NCI-H460 (cell line): Measurements from ENCODE around the gene HOXA9. TPM values are rescaled to one million over a fixed set of nuclear protein-coding genes. Genes with fewer than 3 reads are reported as not detected.

ENCODE experiments used
- DNase-seq: peaks from one replicate; pipeline ENCODE4 v3.0.0-alpha.2; 2016; ENCODE audit warnings: low read depth; ENCODE audit errors: extremely low read depth
- polyA plus RNA-seq: library from polyadenylated mRNA; depleted of rRNA; stranded (reverse); fragments of >200 nt; gene quantifications from 2 replicates; pipeline ENCODE4 v1.2.3, GENCODE V29; 2014; cell fraction: nucleus; rRNA removed
- total RNA-seq: library from RNA; depleted of rRNA; stranded (reverse); fragments of >200 nt; shearing (Covaris generic); gene quantifications from 2 replicates; pipeline ENCODE4 v1.2.3, GENCODE V29; 2014; rRNA removed

Gene HOXA9
- total RNA-seq: 5.1 and 7.8 TPM in 2 replicates
- polyA plus RNA-seq: 52.5 and 56.3 TPM in 2 replicates

DNA sequence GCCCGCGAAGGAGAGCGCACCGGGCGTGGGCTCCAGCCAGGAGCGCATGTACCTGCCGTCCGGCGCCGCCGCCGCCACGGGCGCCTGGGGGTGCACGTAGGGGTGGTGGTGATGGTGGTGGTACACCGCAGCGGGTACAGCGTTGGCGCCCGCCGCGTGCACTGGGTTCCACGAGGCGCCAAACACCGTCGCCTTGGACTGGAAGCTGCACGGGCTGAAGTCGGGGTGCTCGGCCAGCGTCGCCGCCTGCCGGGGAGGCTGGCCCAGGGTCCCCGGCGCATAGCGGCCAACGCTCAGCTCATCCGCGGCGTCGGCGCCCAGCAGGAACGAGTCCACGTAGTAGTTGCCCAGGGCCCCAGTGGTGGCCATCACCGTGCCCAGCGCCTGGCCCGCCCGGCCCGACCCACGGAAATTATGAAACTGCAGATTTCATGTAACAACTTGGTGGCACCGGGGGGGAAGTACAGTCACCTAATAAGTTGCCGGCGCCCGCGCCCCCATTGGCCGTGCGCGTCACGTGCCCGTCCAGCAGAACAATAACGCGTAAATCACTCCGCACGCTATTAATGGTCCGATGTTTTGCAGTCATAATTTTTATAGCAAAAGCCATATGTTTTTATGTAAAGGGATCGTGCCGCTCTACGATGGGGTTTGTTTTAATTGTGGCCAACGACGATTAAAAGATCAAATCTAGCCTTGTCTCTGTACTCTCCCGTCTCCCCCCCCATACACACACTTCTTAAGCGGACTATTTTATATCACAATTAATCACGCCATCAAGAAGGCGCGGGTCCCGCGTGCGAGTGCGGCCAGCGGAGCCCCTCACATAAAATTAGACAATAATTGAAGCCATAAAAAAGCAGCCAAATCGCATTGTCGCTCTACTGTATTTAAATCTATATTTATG, at the start of gene HOXA9:
HOXA9 (minus strand) TSS at position 449 of the 907 bp plus-strand sequence; CDS start at position 369, 80 bp downstream.
- no peak for DNase-seq

GRCh38 chr7:27214239-27214950, 49.1 kb upstream of the HOXA9 start:
- DNase-seq: no peak

- DNase-seq: no peak
These were observed 48.3 kb upstream of the HOXA9 start for GRCh38 chr7:27213433-27214238.

DNA sequence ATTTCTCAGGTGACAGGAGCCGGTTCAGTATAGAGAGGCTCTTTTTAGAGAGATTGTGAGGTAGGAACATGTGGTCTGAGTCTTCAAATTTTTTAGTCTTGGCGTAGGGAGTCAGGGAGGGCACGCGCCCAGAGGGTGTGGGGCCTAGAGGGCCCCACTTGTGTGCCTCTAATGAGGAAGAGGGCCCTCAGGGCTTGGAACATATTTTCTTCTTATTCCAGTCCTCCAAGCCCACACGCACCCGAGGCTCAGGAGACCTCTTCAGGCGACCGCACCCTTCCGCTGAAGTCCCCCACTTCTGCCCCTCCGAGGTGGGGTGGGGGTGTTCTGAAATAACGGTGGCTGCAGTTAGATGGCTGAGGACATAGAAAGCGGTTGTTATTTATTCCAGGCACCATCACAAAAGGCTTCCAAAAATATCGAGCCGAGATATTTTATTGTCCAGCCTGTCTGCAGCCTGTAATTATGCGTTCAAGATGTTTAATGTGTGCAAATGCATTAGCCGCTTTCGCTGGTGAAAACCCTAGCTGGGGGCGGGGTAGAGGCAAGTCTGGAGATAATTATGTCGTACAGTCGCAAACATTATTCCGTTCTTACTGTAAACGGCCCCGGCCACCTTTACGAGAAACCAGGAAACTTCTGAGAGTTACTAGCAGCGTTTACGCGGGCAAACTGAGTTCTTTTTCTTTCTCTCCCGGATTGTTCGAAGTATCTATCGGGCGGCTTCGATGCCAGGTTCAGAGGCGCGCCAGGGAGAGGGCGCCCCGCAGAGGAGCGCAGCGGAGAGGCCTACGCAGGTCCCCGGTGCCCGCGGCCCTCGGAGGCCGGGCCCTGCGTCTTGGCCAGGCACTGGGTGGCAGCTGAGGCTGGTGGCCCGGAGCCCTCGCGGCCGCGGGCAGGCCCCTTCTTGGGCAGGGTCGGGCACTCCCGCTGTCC, 47.4 kb upstream of the HOXA9 start:
- no peak for DNase-seq

GRCh38 chr7:27211764-27212204, 46.4 kb upstream of the HOXA9 start:
- DNase-seq: no peak

DNA sequence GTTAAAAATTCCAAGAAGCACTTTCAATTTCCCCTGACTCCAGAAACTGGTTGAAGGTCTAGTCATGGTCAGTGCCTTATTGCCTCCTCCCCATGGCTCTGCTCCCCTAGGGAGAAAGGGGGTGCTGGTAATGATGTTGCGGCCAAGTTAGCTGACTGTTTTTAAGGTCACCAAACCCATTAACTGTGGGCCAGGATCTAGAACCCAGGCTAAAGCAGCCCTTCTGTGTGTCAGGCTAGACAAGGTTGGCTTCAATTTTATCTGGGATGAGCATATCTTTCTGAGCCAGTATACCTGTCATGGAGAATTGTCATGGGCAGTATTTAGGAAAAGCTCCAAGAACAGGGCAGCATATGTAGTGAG, 45.7 kb upstream of the HOXA9 start:
- DNase-seq: no peak

- peak; percentile 53 for DNase-seq
These were observed 45.2 kb upstream of the HOXA9 start for GRCh38 chr7:27210441-27211083.

- no peak for DNase-seq
These were observed 44.6 kb upstream of the HOXA9 start for GRCh38 chr7:27209933-27210440.

GRCh38 chr7:27208998-27209397, 43.7 kb upstream of the HOXA9 start:
- no peak for DNase-seq

DNA sequence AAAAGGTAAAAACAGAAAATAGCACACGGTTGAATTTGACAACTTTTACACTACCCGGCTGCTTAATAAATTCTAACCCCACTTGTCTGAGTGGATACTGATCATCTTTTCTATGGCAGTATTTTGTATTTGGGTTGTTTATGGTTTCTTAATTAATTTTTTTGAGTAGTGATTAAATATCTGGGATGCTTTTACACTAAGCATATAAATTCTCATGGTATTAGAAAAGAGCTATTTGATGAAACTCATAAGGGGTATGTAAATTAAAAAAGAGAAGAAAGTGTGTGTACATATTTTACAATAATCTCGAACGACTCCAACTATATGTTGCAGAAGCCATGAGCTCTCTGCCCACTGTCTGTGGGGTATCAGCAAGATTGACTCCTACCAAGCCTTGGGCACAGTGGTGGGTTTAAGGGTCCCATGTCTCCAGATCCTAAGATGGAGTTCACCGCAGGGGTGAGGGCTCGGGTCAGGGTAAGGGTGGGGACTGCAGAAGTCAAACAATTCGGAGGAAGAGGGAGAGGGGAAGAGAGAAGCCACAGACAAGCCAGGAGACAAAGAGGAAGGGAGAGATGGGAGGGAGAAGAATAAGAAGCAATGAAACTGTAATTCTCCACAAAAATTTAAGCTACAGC, 42.1 kb upstream of the HOXA9 start:
- no peak for DNase-seq

- no peak for DNase-seq
These were observed 40.3 kb upstream of the HOXA9 start for GRCh38 chr7:27205325-27206280.

DNA sequence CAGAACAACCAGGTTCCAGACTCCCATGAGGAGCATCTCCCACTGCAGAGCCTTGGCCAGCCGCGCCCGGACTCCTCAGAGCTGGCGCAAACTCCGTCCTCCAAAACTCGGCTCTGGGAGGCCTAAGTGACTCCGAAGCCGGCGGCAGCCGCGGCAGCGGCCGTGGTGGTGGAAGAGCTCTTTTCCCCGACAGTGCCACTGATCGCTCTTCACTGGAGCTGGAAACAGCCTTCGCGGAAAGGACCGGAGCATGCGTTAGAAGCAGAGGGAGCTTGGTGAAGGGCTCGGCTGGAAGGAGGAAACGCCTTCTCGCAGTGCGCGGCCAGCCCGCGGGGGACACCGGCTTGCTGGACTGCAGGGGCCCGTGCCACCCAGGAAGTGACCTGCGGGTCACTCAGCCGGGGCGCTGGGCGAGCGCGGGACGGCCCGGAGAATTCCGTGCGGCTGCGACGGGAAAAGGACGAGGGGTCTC, 39.5 kb upstream of the HOXA9 start:
- DNase-seq: no peak

- DNase-seq: no peak
These were observed 38.7 kb upstream of the HOXA9 start for GRCh38 chr7:27203964-27204594.

DNA sequence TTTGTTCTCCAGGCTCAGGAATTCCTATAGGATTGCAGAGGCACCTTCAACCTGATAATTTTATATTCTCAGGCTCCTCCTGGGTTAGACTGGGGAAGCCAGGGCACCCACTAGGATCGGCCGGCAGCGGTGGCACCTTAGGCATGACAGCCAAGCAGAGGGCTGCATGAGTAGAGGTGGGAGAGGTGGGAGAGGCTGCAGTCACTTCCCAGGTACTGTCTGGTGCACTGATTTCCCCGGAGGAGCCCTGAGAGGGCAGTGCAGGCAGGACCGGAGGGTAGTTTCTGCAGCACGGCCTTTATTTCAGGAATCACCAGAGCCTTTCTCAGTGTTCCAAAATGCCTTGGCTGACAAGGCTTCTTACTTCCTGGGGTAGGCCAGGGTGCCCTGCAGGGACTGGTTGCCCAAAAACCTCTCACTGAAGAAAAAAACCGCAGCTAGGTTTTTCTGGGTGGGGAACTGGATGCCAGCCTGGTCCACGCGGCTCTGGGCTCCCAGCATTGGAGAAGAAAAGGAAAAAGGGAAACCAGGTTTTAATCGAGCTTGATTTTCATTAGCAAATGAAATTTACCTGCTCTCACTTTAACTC, 38.1 kb upstream of the HOXA9 start:
- DNase-seq: no peak

GRCh38 chr7:27202862-27203134, 37.5 kb upstream of the HOXA9 start:
- no peak for DNase-seq

DNA sequence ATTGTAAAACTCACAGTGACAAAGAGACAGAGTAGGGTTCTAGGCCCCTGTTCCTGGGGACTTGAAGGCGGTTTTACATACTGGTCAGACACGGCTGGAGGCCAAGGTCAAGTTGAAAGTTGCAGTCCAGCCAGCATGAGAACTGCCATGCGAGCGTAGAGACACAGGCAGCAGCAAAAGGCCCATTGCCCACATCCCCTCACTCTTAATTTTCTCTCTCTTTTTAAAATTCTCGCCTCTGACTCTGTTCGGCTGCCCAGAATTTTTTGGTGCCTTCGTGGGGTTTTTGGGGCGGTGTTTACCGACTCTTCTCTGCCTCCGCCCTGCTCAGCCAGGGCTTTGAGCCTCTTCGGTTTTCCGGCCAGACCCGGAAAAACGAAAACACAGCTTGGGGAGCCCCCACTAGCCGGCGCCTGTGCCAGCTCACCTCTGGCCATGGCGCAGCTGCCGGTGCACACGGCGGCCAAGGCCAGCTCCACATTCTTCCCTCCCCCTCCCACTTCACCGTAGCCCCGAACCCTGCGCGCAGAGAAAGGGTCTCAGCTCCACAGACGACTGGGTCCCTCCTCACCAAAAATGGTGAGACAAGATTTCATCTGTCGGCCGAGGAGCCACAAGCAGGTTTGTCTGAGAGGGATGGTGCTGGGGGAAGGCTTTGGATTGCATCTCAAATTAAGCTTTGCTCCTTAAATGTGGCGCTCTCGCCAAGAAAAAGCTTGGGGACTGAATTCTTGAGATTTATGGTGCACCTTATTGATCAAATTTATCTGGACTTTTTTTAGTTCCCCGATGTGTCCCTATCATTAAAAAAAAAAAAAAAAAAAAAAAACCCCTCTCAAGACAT, 36.9 kb upstream of the HOXA9 start:
- no peak for DNase-seq
